ENCODE measurements around the gene SRCIN1.

- no peak for TF ChIP-seq CTCF (conservative IDR thresholded peaks at IDR 0.05 in 1 of 2, IDR thresholded peaks at IDR 0.05 in 1 of 2; ENCODE audit: extremely low read depth in 1 of 2, insufficient read depth in 1 of 2, low read depth in 1 of 2, low read length in 2 of 2)
- TF ChIP-seq EZH2 (IDR thresholded peaks at IDR 0.05; ENCODE audit: borderline replicate concordance, low read length): no peak
These were observed 38.4 kb downstream of the SRCIN1 start for GRCh38 chr17:38567350-38567749.

Data from mammary epithelial cell (primary cell).